IMR-90 (cell line): ENCODE measurements around the gene CFAP251. TPM values are rescaled to one million over a fixed set of nuclear protein-coding genes. Genes with fewer than 3 reads are reported as not detected.
A peak's percentile ranks its signal among the peaks of the same experiment; 100 is the strongest.

ENCODE experiments used
- ATAC-seq: fragments of 200-7000 bp; cut with Tn5 transposase; 2 replicates; pipeline ENCODE4 v1.9.1; 2020; ENCODE audit warnings: low read depth, mild to moderate bottlenecking, moderate library complexity
- BruUV-seq: library from RNA; stranded (reverse); fragments of 400-500 nt; replicated peaks from 2 replicates; lab custom pipeline; 2021; lab: Mats Ljungman, UMichigan
- CTCF ChIA-PET: fragments of 300-600 bp; formaldehyde crosslinking; extraction: SDS; loops from one replicate; lab custom pipeline; 2021; ENCODE audit warnings: antibody characterized with exemption; lab: Yijun Ruan, JAX
- POLR2A ChIA-PET: fragments of 300-600 bp; sonication (Branson Sonifier 250); formaldehyde crosslinking; loops from one replicate; lab custom pipeline; 2022; ENCODE audit warnings: antibody characterized with exemption; ENCODE audit not compliant: unreplicated experiment; lab: Charles Lee
- DNase-seq: peaks from one replicate; pipeline ENCODE4 v3.0.0; 2013
- H2AFZ ChIP-seq: replicated peaks from 2 replicates; pipeline ENCODE3; 2013; ENCODE audit warnings: low read length, mild to moderate bottlenecking; ENCODE audit not compliant: poor library complexity
- H2AK5ac ChIP-seq: 2 replicates; pipeline ENCODE4 v1.6.1; 2013; ENCODE audit warnings: low read depth, low read length, inconsistent platforms
- H2AK9ac ChIP-seq: replicated peaks from 2 replicates; pipeline ENCODE3; 2013; ENCODE audit warnings: mild to moderate bottlenecking, low read depth, low read length, moderate library complexity; ENCODE audit not compliant: poor library complexity
- H2BK120ac ChIP-seq: 2 replicates; pipeline ENCODE4 v1.6.1; 2013; ENCODE audit warnings: low read depth, low read length, inconsistent platforms
- H2BK15ac ChIP-seq: 3 replicates; pipeline ENCODE4 v1.6.1; 2013; ENCODE audit warnings: low read depth, low read length, inconsistent platforms
- H2BK20ac ChIP-seq: 2 replicates; pipeline ENCODE4 v1.6.1; 2013; ENCODE audit warnings: low read depth, mild to moderate bottlenecking, inconsistent platforms, low read length, moderate library complexity
- H2BK5ac ChIP-seq: 2 replicates; pipeline ENCODE4 v1.6.1; 2013; ENCODE audit warnings: mild to moderate bottlenecking, low read depth, low read length, inconsistent platforms; ENCODE audit not compliant: poor library complexity, severe bottlenecking
- H3K14ac ChIP-seq: replicated peaks from 2 replicates; pipeline ENCODE4 v1.6.1; 2013; ENCODE audit warnings: low read depth, low read length, inconsistent platforms
- H3K18ac ChIP-seq: 2 replicates; pipeline ENCODE4 v1.6.1; 2013; ENCODE audit warnings: low read depth, low read length, control low read depth
- H3K23ac ChIP-seq: 2 replicates; pipeline ENCODE4 v1.6.1; 2013; ENCODE audit warnings: low read depth, low read length, inconsistent platforms
- H3K27ac ChIP-seq: 2 replicates; pipeline ENCODE4 v1.5.1; 2013; ENCODE audit warnings: mild to moderate bottlenecking, control low read depth, low read length; ENCODE audit not compliant: insufficient read depth
- H3K27me3 ChIP-seq: 2 replicates; pipeline ENCODE4 v1.6.1; 2013; ENCODE audit warnings: low read length; ENCODE audit not compliant: control insufficient read depth, insufficient read depth
- H3K36me3 ChIP-seq: 2 replicates; pipeline ENCODE4 v1.6.1; 2013; ENCODE audit warnings: low read length, mixed read lengths; ENCODE audit not compliant: control insufficient read depth, insufficient read depth
- H3K4ac ChIP-seq: 2 replicates; pipeline ENCODE4 v1.6.1; 2013; ENCODE audit warnings: low read depth, low read length, inconsistent platforms
- H3K4me1 ChIP-seq: 2 replicates; pipeline ENCODE4 v1.6.1; 2013; ENCODE audit warnings: low read length, mixed read lengths; ENCODE audit not compliant: control insufficient read depth, insufficient read depth
- H3K4me2 ChIP-seq: 2 replicates; pipeline ENCODE4 v1.6.1; 2013; ENCODE audit warnings: low read depth, mild to moderate bottlenecking, control low read depth, low read length, moderate library complexity
- H3K4me3 ChIP-seq: 2 replicates; pipeline ENCODE4 v1.5.1; 2013; ENCODE audit warnings: low read depth, mild to moderate bottlenecking, control low read depth, low read length, moderate library complexity; ENCODE audit not compliant: insufficient read depth
- H3K56ac ChIP-seq: 2 replicates; pipeline ENCODE4 v1.6.1; 2013; ENCODE audit warnings: low read length, inconsistent platforms; ENCODE audit not compliant: insufficient read depth; ENCODE audit errors: extremely low read depth
- H3K79me1 ChIP-seq, 2 experiments: 2 replicates each; pipeline ENCODE4 v1.6.1; 2013; ENCODE audit warnings: low read length in 2 of 2, inconsistent platforms in 1 of 2, low read depth in 1 of 2
- H3K9ac ChIP-seq: 2 replicates; pipeline ENCODE4 v1.6.1; 2013; ENCODE audit warnings: low read depth, low read length, control low read depth
- H3K9me1 ChIP-seq: 2 replicates; pipeline ENCODE4 v1.6.1; 2013; ENCODE audit warnings: low read length, inconsistent platforms; ENCODE audit not compliant: insufficient read depth
- H3K9me3 ChIP-seq: 2 replicates; pipeline ENCODE4 v1.6.1; 2013; ENCODE audit warnings: low read length; ENCODE audit not compliant: control insufficient read depth, insufficient read depth
- H4K20me1 ChIP-seq: 2 replicates; pipeline ENCODE4 v1.6.1; 2013; ENCODE audit warnings: low read length, inconsistent platforms; ENCODE audit not compliant: insufficient read depth
- H4K5ac ChIP-seq: 2 replicates; pipeline ENCODE4 v1.6.1; 2013; ENCODE audit warnings: mild to moderate bottlenecking, low read depth, low read length, control low read depth
- H4K8ac ChIP-seq, 2 experiments: 2 replicates each; pipeline ENCODE4 v1.6.1; 2013; ENCODE audit warnings: low read depth in 2 of 2, low read length in 2 of 2, control low read depth in 1 of 2, inconsistent platforms in 1 of 2
- H4K91ac ChIP-seq: 2 replicates; pipeline ENCODE4 v1.6.1; 2013; ENCODE audit warnings: low read depth, low read length, inconsistent platforms; ENCODE audit not compliant: insufficient read depth
- BHLHE40 ChIP-seq: fragments of 150-350 bp; IDR thresholded peaks from 2 replicates; pipeline ENCODE4 v1.6.1; 2016; ENCODE audit warnings: mild to moderate bottlenecking, low read depth, low read length
- CHD1 ChIP-seq: IDR thresholded peaks from 2 replicates; pipeline ENCODE4 v1.6.1; 2012; ENCODE audit warnings: low read depth, low read length, improper control_type of control experiment
- MAFK ChIP-seq: IDR thresholded peaks from 2 replicates; pipeline ENCODE4 v1.6.1; 2012; ENCODE audit warnings: low read depth, low read length, improper control_type of control experiment
- MAZ ChIP-seq: IDR thresholded peaks from 2 replicates; pipeline ENCODE4 v1.6.1; 2012; ENCODE audit warnings: low read depth, mild to moderate bottlenecking, low read length, improper control_type of control experiment, moderate library complexity, borderline replicate concordance
- NFE2L2 ChIP-seq: fragments of 150-350 bp; IDR thresholded peaks from 2 replicates; pipeline ENCODE4 v1.6.1; 2016; ENCODE audit warnings: low read depth, mild to moderate bottlenecking, low read length
- RAD21 ChIP-seq: IDR thresholded peaks from 2 replicates; pipeline ENCODE4 v1.6.1; 2012; ENCODE audit warnings: low read length, improper control_type of control experiment
- RCOR1 ChIP-seq: IDR thresholded peaks from 2 replicates; pipeline ENCODE4 v1.6.1; 2012; ENCODE audit warnings: mild to moderate bottlenecking, low read length, improper control_type of control experiment; ENCODE audit not compliant: insufficient replicate concordance
- RFX5 ChIP-seq: IDR thresholded peaks from 2 replicates; pipeline ENCODE4 v1.8.0; 2012; ENCODE audit warnings: low read depth, mild to moderate bottlenecking, low read length, moderate library complexity
- WGBS, 2 experiments: methylation state at CpG; one replicate each; pipeline versions ENCODE4 v1.1.5 to v1.1.7; 2013; ENCODE audit warnings: missing lambda C conversion rate in 2 of 2; ENCODE audit not compliant: insufficient read length in 1 of 2; ENCODE audit errors: extremely low coverage in 2 of 2; 5-methylcytosine and 5-hydroxymethylcytosine counted together
- dilution Hi-C: fragments of 300-500 bp; cut with HindIII; formaldehyde crosslinking; loops from one replicate; pipeline ENCODE4 v1.14.3; 2018; ENCODE audit warnings: low sequenced_read_pairs; ENCODE audit not compliant: unreplicated experiment
- in situ Hi-C: fragments of 300-500 bp; cut with MboI; formaldehyde crosslinking; loops from 3 replicates; pipeline ENCODE4 v1.14.3; 2019; ENCODE audit warnings: low sequenced_read_pairs, inconsistent platforms, mixed read lengths
- intact Hi-C: fragments of 100-400 bp; cut with micrococcal nuclease; formaldehyde crosslinking; loops from 2 replicates; pipeline ENCODE4 v1.10.0; 2022
- polyA plus RNA-seq, 3 experiments: library from polyadenylated mRNA; depleted of rRNA; stranded (reverse); fragments of >200 nt; gene quantifications; 2 replicates each; pipeline ENCODE4 v1.2.3, GENCODE V29; 2012; ENCODE audit warnings: low replicate concordance in 1 of 3
- total RNA-seq: library from RNA; depleted of rRNA; stranded (reverse); fragments of >200 nt; gene quantifications from 2 replicates; pipeline ENCODE4 v1.2.3, GENCODE V29; 2012
- TF ChIP-seq, protein P1 (sequence below): fragments of 150-350 bp; IDR thresholded peaks from 2 replicates; pipeline ENCODE4 v1.6.1; 2017; ENCODE audit warnings: mild to moderate bottlenecking, antibody characterized with exemption, low read length, low read depth

Gene CFAP251
- total and polyA plus RNA-seq, 2 of the 4 experiments (the other 2 are of a cell fraction): 7.8 to 9.1 TPM

DNA sequence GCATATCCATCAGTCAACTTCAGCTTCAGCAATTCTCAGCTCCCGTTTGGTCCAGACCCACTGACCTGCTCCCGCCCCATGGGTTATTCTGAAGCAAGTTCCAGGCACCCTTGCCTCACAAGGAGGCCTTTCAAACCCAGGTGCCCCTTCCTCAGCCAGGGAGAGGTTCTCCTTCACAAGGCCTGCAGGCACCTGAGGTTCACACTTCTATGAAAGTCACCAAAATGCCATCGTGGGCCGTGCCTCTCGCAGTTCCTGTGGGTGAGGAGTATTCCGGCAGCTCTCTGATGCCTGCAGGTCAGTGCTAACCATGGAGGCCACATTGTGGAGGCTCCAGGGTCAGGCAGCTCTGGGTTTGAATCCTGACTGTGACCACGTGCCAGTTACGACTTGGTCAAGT is 63.1 kb downstream of the CFAP251 start:
- in situ Hi-C loops (no loop called here), dilution Hi-C loops (no loop called here), intact Hi-C loops (no loop called here)
- Histone ChIP-seq H2BK15ac (no peak overlapping the region), H3K14ac (no peak overlapping the region), H2AFZ (peak overlapping the region; percentile 14), H4K20me1 (no peaks in the 10 kb centered on the region), H3K9me3 (no peaks in the 10 kb centered on the region), H3K4me2 (no peak overlapping the region), H2AK9ac (no peak overlapping the region), H3K4me1 (no peaks in the 10 kb centered on the region; the same call in 1 of the 2 replicates), H3K23ac (no peak overlapping the region), H3K56ac (no peak overlapping the region), H3K4ac (no peak overlapping the region), H2AK5ac (peak overlapping the region; percentile 36), H3K36me3 (no peaks in the 10 kb centered on the region), H3K18ac (no peak overlapping the region), H3K79me1 (no peaks in the 10 kb centered on the region), H2BK20ac (no peak overlapping the region), H3K27me3 (no peaks in the 10 kb centered on the region), H3K9me1 (no peaks in the 10 kb centered on the region), H3K27ac (no peak overlapping the region), H3K9ac (no peak overlapping the region), H2BK120ac (no peak overlapping the region), H4K8ac (no peak overlapping the region), H3K4me3 (no peak overlapping the region), H4K91ac (no peak overlapping the region), H2BK5ac (no peak overlapping the region), H4K5ac (no peak overlapping the region)
- no peak for DNase-seq
- BruUV-seq: no TSS peak
- CTCF ChIA-PET: interaction anchor here (0.5 kb wide), 1 partner anchor 76 kb away, joined by 7 read pairs; no protein-coding TSS in a partner anchor
- POLR2A ChIA-PET: no interaction called here
- TF ChIP-seq MAZ (no peak), NFE2L2 (no peak), MAFK (no peak), CHD1 (no peak), RAD21 (no peak), RFX5 (no peak), BHLHE40 (no peak), RCOR1 (no peak)
- TF ChIP-seq, protein P1, sequence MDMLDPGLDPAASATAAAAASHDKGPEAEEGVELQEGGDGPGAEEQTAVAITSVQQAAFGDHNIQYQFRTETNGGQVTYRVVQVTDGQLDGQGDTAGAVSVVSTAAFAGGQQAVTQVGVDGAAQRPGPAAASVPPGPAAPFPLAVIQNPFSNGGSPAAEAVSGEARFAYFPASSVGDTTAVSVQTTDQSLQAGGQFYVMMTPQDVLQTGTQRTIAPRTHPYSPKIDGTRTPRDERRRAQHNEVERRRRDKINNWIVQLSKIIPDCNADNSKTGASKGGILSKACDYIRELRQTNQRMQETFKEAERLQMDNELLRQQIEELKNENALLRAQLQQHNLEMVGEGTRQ: no peak
- 89% methylated on average over 2 of the region's 8 CpGs; no CpG with 5 or more reads in 1 of the 2 experiments for WGBS, 2 experiments
- no peak for ATAC-seq
